Measurements from ENCODE around the gene DPP10.

DNA sequence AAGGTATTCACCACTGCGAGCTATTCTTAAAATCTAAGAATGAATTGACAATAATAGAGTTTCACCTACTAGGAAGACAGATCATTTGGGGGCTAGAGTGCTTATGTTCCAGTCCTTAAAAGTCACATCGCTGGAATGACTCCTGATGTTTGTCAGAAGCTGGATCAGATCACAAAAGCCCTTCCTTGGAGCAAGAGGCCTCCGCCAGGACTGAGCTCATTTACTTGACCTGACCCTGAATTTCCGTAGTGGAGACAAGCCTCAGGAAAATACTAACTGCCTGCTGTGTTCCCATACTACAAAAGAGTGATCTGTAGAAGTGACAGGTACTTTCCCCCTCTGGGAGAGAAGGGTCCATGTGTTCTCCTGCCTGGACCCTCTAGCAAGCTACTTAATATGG, 483.9 kb downstream of the DPP10 start:
- no peak for TF ChIP-seq EZH2 (IDR thresholded peaks at IDR 0.05; ENCODE audit: borderline replicate concordance, low read length)
- TF ChIP-seq, protein P1, sequence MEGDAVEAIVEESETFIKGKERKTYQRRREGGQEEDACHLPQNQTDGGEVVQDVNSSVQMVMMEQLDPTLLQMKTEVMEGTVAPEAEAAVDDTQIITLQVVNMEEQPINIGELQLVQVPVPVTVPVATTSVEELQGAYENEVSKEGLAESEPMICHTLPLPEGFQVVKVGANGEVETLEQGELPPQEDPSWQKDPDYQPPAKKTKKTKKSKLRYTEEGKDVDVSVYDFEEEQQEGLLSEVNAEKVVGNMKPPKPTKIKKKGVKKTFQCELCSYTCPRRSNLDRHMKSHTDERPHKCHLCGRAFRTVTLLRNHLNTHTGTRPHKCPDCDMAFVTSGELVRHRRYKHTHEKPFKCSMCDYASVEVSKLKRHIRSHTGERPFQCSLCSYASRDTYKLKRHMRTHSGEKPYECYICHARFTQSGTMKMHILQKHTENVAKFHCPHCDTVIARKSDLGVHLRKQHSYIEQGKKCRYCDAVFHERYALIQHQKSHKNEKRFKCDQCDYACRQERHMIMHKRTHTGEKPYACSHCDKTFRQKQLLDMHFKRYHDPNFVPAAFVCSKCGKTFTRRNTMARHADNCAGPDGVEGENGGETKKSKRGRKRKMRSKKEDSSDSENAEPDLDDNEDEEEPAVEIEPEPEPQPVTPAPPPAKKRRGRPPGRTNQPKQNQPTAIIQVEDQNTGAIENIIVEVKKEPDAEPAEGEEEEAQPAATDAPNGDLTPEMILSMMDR (IDR thresholded peaks at IDR 0.05; ENCODE audit: low read length): no peak

Data from OCI-LY1 (cell line).